HCT116 (cell line): ENCODE results near the gene CCR6.

Experiments
- CTCF ChIP-seq, 3 experiments: fragments of 200-600 bp in 1 of 3; sonication (generic) in 1 of 3; IDR thresholded peaks in 2 of 3; conservative IDR thresholded peaks in 1 of 3; 2 replicates each; pipeline ENCODE4 v1.5.1; 2012 to 2017; ENCODE audit warnings: low read depth in 2 of 3, low read length in 2 of 3, antibody characterized with exemption in 1 of 3, borderline replicate concordance in 1 of 3, control low read depth in 1 of 3, mild to moderate bottlenecking in 1 of 3, mixed read lengths in 1 of 3, mixed run types in 1 of 3, moderate library complexity in 1 of 3; ENCODE audit not compliant: insufficient read depth in 1 of 3
- REST ChIP-seq: IDR thresholded peaks from 2 replicates; pipeline ENCODE4 v1.6.1; 2012; ENCODE audit warnings: low read depth

GRCh38 chr6:167121335-167121841, 1.5 kb upstream of the CCR6 start:
- TF ChIP-seq REST (no peak), CTCF (IDR thresholded peaks at IDR 0.05 in 2 of 3, conservative IDR thresholded peaks at IDR 0.05 in 1 of 3; ENCODE audit: borderline replicate concordance in 1 of 3, insufficient read depth in 1 of 3, low read depth in 2 of 3, low read length in 2 of 3) (no peak)
